NCI-H1417 treated with DMSO at 0.1 percent for 48 hours (cell line): Measurements from ENCODE around the gene LRCH4.

Experiments
- DNase-seq: peaks from one replicate; lab custom pipeline; 2025; lab: John Stamatoyannopoulos, UW

LRCH4 gene

GRCh38 chr7:100604976-100605911 is 19.3 kb upstream of the LRCH4 start:
- DNase-seq: no peak

- no peak for DNase-seq
Measured at GRCh38 chr7:100604028-100604975, 18.4 kb upstream of the LRCH4 start.

GRCh38 chr7:100603726-100604027 is 17.7 kb upstream of the LRCH4 start:
- DNase-seq: no peak

- DNase-seq: no peak
Measured at GRCh38 chr7:100602889-100603725, 17.2 kb upstream of the LRCH4 start.

- DNase-seq: no peak
Measured at GRCh38 chr7:100600730-100601038, 14.8 kb upstream of the LRCH4 start.

- DNase-seq: no peak
Measured at GRCh38 chr7:100599911-100600729, 14.2 kb upstream of the LRCH4 start.

GRCh38 chr7:100598425-100598824 is 12.5 kb upstream of the LRCH4 start:
- DNase-seq: no peak

- no peak for DNase-seq
Measured at GRCh38 chr7:100595188-100595587, 9.3 kb upstream of the LRCH4 start.

- DNase-seq: no peak
Measured at GRCh38 chr7:100591596-100591995, 5.7 kb upstream of the LRCH4 start.

- DNase-seq: no peak
Measured at GRCh38 chr7:100590077-100590737, 4.3 kb upstream of the LRCH4 start.

- no peak for DNase-seq
Measured at GRCh38 chr7:100589341-100589947, 3.5 kb upstream of the LRCH4 start.

GRCh38 chr7:100588438-100588837 is 2.5 kb upstream of the LRCH4 start:
- no peak for DNase-seq

GRCh38 chr7:100586266-100587025 is 517 bp upstream of the LRCH4 start, which contains the start of gene FBXO24:
TSS of gene FBXO24 (plus strand) at chr7:100586328. CDS start at chr7:100586626, 298 bp downstream.
- peak; percentile 99 for DNase-seq

GRCh38 chr7:100584683-100585510 is 1.0 kb downstream of the LRCH4 start:
- no peak for DNase-seq

GRCh38 chr7:100584054-100584682 is 1.8 kb downstream of the LRCH4 start:
- no peak for DNase-seq

- DNase-seq: no peak
Measured at GRCh38 chr7:100583132-100584053, 2.5 kb downstream of the LRCH4 start.

GRCh38 chr7:100582650-100583049 is 3.3 kb downstream of the LRCH4 start:
- DNase-seq: no peak
